NCI-H1092 treated with DMSO at 0.1 percent for 48 hours (cell line): ENCODE data around the gene LIPE.
A peak's percentile ranks its signal among the peaks of the same experiment; 100 is the strongest.

Experiments
- DNase-seq: peaks from one replicate; lab custom pipeline; 2025; lab: John Stamatoyannopoulos, UW

Gene LIPE

GRCh38 chr19:42411581-42412178 lies 15.5 kb downstream of the LIPE start:
- DNase-seq, result no peak

GRCh38 chr19:42410371-42410770 lies 16.8 kb downstream of the LIPE start:
- no peak for DNase-seq

- no peak for DNase-seq
These were observed 17.7 kb downstream of the LIPE start for GRCh38 chr19:42409477-42409876.

- no peak for DNase-seq
These were observed 19.4 kb downstream of the LIPE start for GRCh38 chr19:42407816-42408175.

- DNase-seq, result no peak
These were observed 19.9 kb downstream of the LIPE start for GRCh38 chr19:42407085-42407815.

GRCh38 chr19:42406111-42406510 lies 21.1 kb downstream of the LIPE start:
- DNase-seq, result no peak

GRCh38 chr19:42403586-42403985 lies 23.6 kb downstream of the LIPE start:
- no peak for DNase-seq

- peak; percentile 30 for DNase-seq
These were observed 24.6 kb downstream of the LIPE start for GRCh38 chr19:42402376-42403116.

GRCh38 chr19:42401365-42402303 lies 25.6 kb downstream of the LIPE start:
- DNase-seq, result peak; percentile 63

- DNase-seq, result no peak
These were observed 26.8 kb downstream of the LIPE start for GRCh38 chr19:42400404-42400803.

GRCh38 chr19:42397263-42398166 lies 29.7 kb downstream of the LIPE start:
- DNase-seq, result no peak

GRCh38 chr19:42396381-42397262 lies 30.6 kb downstream of the LIPE start:
- DNase-seq, result peak; percentile 95

- no peak for DNase-seq
These were observed 32.4 kb downstream of the LIPE start for GRCh38 chr19:42394751-42395150.

GRCh38 chr19:42392165-42392564 lies 35.0 kb downstream of the LIPE start:
- no peak for DNase-seq

- DNase-seq, result no peak
These were observed 37.3 kb downstream of the LIPE start, which contains the start of gene CNFN for GRCh38 chr19:42389899-42390298. Gene CNFN, minus strand, starts transcription at chr19:42390297. Its CDS starts 1,260 bp downstream, at chr19:42389037.

GRCh38 chr19:42388851-42389489 lies 38.2 kb downstream of the LIPE start:
- no peak for DNase-seq

GRCh38 chr19:42386974-42387707 lies 40.0 kb downstream of the LIPE start:
- peak; percentile 68 for DNase-seq

- no peak for DNase-seq
These were observed 47.0 kb downstream of the LIPE start for GRCh38 chr19:42380155-42380554.
